ENCODE data around the gene LIMS2.

- TF ChIP-seq POLR2A (IDR thresholded peaks at IDR 0.05) (no peak), CTCF (IDR thresholded peaks at IDR 0.05) (no peak), POLR2AphosphoS5 (IDR thresholded peaks at IDR 0.05) (no peak)
Measured at GRCh38 chr2:127592761-127593227, 82.5 kb downstream of the LIMS2 start.

Data from transverse colon (tissue), 4 donors.